Stimulated activated CD4-positive, alpha-beta T cell treated with anti-CD3 and anti-CD28 coated beads, Interleukin-1b, Interleukin-23, amount 100 ng/mL, for 1 hour (primary cell): Measurements from ENCODE around the gene NAALADL2.

Experiments
- DNase-seq, 2 donors: peaks; one replicate each; pipeline ENCODE4 v3.0.0-alpha.2; 2020; ENCODE audit warnings: low read depth in 2 of 2

The NAALADL2 gene

DNA sequence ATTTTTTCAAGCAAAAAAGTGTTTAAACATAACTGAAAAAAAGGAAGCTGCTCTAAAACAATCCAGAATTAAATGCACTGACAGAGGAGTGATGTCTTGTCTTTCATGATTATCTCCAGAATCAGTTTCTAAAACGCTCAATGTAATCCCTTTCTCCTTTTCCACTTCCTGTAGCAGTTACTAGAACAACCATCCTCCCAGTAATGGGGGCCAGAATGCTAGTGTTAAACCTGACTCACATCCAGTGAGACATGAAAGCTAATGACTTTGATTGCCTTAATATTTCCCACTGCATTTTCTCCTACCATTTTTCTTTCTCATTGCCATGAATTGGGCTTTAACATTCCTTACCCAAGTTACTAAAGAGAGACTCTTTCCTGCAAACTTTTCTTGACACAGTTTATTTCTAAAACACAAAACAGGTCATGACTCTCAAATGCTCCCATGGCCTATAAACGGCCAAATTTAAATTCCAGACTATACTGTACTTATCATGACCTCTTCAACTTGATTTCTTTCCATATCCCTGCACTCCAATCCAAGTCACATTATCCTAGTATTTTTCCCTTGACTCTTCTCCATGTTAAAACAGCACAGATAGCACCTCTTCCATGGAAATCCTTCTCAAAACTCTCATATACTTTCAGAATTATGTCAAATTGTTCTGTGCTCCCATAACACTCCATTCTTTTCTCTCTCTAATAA lies 341.4 kb downstream of the NAALADL2 start:
- no peak for DNase-seq

DNA sequence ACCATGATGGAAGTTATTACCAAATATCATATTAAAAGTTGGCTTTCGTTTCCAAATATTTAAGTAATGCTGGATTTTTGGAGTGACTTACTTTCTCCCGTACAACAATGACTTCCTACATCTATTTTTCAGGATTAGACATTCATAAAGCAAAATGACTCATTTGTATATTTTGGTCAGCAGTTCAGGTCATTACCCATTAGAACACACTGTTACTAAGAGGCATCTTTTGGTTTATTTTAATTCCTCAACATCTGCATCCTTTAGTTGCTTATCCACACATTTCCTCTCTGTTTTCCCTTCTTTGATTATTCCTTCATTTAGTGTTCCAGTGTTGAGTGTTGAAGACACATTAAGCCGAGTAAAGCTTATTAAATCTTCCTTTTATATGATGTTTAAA lies 348.2 kb downstream of the NAALADL2 start:
- no peak for DNase-seq

DNA sequence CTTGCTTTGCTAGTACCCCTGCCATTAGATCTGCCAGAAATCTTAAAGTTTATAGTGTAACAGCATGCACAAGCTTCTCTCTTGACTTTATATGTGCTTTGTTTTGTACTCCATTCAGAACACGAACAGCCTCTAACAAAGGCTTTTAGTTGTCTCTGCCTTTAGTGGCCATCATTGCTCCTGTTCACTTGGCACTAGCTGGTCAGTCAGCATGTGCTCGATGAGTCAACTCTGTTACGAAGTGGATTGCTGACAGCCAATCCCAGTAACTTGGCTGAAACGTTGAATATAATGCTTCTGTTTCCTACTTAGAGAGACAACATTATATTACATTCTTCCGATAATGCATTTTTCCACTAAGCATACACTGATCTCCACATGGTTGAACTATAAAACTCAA lies 349.2 kb downstream of the NAALADL2 start:
- no peak for DNase-seq

DNA sequence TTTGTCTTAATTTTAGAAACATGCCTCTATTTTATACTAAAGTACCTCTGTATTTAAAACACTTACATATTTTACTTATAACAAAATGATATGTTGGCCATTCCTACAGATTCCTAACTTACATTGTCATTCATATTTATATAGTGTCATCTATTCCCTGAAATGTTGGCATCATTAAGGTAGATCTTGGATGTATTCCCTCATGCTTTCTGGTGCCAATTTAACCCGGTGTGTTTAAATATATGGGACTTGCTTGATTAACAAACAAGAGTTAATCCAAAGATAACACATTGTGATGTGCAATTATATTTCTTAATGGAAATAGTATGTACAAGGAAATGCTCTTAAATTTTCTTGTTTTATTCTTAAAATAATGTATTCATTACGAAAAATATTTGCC lies 352.3 kb downstream of the NAALADL2 start:
- DNase-seq = no peak

DNA sequence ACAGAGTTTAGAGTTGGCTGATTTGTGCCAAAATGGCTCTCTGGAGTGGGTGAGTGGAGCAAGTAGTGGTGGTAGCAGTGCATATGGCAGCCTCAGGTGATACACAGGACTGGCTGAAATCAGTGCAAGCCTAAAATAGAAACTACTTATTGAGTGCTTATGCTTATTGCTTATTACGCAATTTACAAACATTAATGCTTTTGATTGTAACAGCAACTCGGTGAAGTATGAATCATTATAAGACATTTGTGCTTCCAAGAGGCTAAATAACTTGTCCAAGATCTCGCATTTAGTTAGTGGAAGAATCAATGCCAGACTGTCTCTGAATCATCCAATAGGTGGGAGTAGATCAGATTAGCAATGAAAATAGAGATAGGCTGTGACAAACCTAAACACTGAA lies 353.8 kb downstream of the NAALADL2 start:
- DNase-seq = no peak

DNA sequence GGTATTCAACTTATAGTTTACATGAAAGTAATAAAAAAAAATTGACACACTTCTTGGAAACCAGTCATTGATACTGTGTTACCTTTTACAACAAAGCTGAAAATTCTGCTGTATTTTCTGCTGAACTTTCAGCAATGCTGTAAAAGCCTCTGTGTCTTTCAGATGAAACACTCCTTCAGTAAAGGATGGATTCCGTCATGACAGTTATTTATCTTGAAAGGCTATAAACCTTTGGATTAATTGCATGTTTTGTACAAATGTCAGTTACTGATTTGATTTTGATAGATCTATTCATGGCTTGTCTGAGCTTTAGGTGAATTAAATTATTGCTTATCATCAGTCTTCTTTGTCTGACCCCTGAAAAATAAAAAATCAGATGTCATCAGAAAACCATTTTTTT lies 355.1 kb downstream of the NAALADL2 start:
- no peak for DNase-seq

DNA sequence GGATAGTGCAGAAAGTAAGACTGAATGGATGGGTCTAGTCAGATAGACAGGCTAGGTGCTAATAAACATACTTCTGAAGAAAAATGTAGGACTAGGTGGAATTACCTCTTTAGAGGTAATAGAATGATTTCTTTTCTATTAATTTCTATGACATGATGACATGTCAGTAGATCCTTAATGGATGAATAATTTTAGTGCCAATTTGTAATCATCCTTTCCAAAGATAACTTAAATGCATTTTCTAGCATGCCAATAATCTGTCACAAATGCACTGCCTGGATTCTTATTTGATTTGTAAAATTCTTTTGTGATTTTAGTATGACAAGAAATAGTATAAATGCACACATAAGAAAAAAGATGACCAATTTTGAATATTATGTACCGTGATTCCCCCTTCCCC lies 356.7 kb downstream of the NAALADL2 start:
- no peak for DNase-seq

DNA sequence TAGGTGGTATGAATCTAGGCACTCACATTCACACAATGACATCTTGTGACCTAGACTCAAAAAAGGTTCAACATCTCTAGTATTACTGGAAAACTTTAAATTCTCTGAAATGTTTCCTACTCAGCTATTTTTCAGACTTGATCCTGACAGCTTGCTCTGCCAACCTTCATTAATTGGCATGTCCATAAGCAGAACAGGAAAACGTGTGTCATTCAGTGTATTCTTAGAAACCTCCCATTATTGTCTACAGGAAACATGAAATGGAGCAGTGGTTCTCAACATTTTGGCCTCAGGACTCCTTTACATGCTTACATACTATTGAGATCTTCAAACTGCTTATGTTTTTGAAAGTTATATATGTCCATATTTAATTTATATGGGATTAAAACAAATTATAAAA lies 363.2 kb downstream of the NAALADL2 start:
- DNase-seq = no peak

DNA sequence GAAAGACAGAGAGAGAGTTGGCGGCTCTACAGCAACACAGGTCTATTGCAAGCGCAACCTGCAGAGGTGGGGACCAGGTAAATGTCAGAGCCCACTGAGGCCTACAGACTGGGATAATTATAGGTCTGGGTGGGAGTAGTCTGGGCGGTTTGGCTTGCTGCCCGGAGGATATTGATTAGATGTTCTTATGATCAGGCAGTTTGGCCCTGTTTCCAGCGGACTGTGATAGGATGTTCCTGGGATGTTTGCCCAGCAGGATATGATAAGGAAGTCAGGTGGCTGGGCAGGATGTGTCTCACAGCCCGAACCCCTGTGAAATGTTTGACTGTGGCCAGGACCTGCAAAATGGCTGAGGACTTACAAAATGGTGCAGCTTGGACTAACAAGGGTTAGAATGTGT lies 364.9 kb downstream of the NAALADL2 start:
- no peak for DNase-seq

DNA sequence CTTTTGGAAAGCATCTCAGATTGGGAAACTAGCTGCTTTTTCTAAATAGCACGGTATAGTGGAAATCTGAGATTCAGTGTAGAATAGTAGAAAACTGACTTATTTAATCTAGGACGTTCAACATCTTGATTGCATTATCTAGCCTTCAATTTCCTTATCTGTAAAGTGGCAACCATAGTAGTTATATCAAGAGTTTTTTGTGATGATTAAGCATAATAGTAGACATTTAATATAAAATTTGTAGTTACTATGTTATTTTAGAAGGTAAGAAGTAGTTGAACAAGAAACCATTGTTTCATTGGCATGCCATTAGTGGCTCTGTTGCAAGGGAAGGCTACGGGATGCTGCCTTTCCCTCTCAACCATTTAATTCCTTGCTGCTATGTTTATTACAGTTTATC lies 367.3 kb downstream of the NAALADL2 start:
- DNase-seq = no peak

DNA sequence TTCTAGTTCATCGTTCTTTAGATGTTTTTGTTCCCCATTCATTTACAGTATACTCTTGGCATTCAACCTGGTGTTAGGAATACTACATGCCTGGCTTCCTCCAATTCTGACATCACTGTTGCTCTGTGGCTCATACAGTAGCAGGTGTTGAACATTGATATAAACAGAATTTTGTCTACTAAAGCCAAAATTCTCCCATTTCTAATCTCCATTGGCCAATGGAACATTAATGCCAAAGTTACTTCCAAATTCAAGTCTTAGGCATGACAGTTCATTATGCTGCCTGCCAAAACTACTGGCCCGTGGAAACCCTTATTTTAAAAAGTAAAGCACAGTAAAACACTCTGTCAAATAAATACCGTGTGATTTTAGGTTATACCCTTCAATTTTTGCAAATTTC lies 368.0 kb downstream of the NAALADL2 start:
- no peak for DNase-seq

DNA sequence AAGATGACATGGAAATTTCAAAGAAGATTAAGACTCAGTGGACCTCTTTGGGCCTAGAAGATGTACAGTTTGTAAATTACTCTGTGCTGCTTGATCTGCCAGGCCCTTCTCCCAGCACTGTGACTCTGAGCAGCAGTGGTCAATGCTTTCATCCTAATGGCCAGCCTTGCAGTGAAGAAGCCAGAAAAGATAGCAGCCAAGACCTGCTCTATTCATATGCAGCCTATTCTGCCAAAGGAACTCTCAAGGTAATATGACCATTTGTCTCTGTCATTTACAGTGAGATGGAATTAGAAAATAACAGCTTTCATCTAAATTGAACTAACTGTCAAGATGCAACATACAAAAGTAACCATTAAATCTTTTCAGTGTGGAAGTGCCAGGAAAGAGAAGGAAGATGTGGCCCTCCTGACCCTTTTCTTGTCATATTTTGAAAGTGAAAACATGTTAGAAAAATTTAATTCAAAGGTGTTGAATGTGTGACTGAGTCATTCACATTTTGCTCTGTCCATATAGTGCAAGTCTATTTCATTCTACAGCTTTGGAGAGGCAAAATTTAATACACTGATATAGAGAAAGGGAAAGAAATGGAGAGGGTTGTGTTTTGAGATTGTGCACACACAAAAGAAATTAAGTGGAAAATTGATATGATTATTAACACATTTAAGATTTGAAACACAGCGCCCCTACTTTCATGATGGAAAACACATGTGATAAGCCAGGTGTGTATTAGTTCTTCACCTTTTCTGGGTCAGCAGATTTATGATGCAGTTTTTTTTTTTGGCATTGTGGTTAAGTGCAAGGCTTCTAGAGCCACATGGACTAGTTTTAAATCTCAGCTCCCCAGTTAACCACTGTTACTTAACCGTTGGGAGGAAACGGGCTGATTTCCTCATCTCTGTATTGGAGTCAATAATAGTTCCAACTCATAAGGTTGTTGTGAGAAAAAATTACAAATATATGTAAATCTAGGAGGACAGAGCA lies 375.1 kb downstream of the NAALADL2 start:
- no peak for DNase-seq

DNA sequence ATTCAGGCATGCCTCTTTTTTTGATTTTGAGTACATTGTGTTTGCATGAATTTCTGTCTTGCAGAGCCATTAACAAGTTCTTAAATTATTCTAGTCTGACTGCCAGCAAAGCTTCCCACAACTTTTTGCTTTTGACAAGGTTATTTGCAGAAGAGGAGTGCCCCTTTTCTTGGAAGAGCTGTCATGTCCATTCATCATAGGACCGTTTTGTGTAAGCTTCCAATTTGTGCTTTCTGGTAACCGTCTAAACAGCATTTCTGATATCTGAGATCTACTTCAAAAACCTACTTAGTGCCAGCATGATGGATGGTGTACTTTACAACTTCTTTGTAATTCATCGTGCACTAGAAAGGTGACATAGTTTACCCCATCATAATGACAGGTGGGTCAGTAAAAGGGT lies 379.7 kb downstream of the NAALADL2 start:
- no peak for DNase-seq

DNA sequence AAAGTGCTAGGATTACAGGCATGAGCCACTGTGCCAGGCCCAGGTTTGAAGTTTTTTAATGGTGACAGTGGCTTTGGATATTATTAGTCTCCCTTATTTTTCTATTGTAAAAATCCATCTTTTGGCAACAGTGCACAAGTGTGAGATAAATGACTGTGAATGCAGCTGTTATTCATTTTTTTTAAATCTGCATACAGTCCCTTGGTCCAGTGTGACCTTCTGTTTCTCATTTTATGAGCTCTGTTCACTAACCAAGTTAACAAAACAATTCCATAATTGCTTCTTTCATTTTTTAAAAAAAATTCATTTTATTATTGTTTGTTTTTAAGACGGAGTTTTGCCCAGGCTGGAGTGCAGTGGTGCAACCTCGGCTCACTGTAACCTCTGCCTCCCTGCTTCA lies 381.8 kb downstream of the NAALADL2 start:
- DNase-seq = no peak

DNA sequence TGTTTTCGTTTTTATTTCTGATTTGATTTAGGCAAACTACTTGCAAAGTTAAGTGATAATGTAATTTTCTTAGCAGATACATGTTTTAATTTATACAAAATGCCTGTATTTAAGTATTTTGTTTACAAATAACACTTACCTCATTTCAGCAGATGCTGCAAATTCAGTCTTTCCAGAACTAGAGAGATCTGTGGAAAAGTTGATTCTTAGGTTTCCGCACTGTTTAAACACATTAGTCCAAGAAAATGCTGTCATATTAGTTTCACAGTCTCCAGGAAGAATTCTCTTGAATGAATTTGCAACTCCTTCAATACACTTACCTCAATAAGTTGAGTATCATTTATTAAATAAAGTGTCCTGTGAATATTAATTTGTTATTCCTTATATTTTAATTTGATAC lies 383.1 kb downstream of the NAALADL2 start:
- no peak for DNase-seq

DNA sequence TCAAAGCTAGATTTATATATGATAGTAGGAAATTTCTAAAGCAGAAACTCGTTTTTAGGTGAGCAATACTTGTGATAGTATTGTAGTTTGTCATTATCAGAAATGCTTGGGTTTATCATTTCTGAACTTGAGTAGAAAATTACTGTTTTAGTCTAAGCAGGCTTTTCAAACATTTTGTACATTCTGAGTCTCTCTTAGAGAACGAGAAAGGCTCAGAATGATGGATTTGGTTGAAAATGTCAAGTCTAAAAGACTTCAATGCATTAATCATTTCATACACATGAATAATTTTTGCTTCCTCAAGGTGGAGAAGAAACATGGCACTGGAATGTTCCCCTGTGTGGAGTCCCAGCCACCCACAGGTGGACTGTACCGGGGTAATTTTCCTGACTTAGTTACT lies 387.1 kb downstream of the NAALADL2 start:
- no peak for DNase-seq

DNA sequence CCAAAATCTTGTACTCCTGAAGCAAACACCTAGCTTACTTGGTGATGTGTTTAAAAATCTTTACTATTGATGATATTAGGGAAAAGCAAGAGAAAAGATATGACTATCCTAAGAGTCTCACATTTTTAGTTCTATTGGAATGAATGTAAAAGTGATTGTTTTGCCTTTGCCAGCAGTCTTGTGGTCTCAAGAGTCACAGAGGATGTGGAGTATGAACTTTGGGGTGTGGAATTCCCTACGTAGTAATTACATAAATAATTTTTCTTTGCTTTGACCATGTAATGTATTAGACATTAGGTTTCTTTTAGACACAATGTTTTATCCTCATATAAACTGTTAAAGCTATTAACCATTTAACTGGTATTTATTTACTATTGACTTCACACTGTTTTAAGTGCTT lies 387.6 kb downstream of the NAALADL2 start:
- DNase-seq = no peak

DNA sequence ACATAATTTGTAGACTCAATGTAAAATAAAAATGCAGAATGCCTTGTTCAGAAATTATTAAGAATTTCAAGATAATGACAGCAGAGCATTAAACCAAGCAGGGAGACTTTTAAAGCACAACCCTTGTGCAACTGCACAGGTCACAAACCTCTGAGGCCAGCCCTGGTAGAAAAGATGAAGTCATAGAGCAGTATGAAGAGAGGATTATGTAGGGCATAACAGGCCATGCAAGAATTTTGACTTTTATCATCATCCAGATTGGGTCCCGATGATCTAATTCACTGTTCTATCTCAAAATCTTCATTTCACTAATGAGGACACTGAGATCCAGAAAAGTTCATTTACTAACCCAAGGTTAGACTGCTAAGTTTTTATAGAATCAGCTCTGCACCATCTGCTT lies 388.5 kb downstream of the NAALADL2 start:
- no peak for DNase-seq

DNA sequence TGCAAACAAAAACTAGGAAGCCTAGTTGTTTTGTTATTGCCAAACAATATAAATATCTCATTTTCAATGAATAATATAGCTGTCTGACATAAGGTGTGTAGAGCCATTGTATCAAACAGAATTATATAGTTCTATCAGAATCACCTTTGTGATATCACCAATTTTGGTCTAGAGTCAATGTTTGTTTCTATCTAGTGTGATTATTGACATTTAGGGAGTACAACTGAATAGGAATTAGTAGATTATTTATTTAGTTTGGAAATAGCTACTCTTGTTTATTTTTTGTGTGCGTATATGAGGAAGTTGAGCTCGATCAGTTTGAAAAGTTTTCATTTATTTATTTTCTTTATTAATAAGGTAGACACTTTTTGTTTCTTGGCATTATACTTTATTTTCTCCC lies 389.7 kb downstream of the NAALADL2 start:
- no peak for DNase-seq

DNA sequence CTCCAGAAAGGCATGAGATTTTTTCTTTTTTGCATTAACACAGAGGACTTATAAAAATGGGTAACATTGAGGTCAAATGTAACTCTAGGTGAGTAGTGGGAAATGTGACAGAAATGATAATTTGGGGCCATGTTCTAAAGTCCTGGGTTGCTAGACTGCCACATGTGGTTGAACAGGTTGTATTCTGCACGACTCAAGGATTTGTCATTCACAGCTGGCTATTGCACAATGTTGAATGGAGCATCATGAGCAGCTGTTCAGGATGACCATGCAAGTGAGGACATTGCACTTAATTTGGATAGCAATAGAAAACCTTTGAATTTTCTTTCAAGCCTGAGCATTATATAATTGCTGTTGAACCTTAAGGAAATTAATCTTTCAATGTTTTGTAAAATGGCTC lies 396.6 kb downstream of the NAALADL2 start:
- DNase-seq = no peak

DNA sequence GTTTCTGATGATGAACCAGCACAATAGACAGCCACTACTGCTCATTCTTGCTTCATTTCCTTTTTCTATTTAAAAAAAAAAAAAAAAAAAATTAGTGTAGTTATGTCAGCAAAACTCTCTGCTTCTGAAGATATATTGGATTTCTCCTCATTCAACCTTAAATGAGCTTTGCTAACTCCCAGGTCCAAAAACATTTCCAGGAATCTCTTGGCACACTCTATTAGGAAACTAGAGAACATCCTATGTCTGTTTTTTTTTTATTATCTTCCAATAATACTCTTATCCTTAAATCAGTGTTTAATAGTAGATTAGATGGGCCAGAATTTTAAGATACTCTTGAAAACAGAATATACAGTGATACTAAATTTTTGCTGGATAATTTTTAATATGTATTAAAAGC lies 398.0 kb downstream of the NAALADL2 start:
- DNase-seq = no peak

DNA sequence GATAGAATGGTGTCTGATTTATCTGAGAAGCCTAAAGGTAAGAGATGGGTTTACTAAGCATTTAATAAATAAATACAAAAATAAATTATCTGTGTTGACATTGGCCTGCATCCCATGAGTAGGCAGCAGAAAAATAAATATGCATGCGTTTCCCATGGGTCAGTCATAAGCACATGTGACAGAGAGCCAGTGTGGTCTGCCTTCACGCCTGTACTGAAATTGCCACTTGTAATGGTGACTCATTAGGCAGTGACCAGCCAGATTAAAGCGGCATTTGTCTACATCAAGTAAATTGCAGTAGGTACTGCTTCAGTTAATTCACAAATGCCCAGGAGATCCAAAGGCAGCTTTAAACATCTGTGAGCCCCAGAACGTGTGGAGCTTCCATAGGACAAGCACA lies 399.6 kb downstream of the NAALADL2 start:
- no peak for DNase-seq

DNA sequence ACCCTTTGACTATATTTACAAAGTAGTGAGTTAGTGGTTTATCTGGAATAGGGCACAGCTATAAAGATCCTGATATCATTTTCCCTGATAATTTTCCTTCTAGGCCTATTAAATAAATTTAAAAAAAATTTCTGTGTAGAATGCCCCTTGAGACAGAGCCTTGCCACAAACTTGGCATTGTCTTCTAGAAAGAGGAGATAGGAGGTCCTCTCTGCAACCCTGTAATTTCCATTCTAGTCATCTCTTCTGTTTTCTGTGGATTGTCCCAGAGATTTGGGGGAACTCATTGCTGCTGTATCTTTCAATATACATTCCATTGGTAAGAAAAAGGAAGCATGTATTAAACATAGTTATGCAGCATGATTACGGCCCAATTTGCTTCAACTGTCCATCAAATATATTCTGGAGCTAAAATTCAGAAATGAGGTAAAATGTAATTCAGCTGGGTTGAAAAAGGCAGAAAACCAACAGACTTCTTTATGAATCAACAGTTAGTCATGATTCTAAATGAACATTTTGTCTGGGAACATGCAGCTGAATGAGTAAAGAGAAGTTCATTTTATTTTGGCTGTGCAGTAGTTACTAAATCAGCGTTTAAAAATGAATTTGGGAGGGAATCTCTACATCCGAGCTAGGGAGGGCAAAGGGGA lies 401.1 kb downstream of the NAALADL2 start:
- DNase-seq = no peak
